HG02981 (cell line): ENCODE results near the gene SBNO2.
A peak's percentile ranks its signal among the peaks of the same experiment; 100 is the strongest.
"Not testable (repeated sequence)": the region's sequence is repeated elsewhere in the genome, so short reads cannot be mapped to it uniquely, and the experiment has no call there.

Experiments
- ATAC-seq: cut with Tn5 transposase; IDR thresholded peaks from one replicate; pipeline ENCODE4 v1.9.1; 2021; ENCODE audit warnings: mild to moderate bottlenecking, moderate library complexity; ENCODE audit not compliant: unreplicated experiment

SBNO2 gene

GRCh38 chr19:1139126-1139525 lies 34.9 kb downstream of the SBNO2 start:
- no peak for ATAC-seq

GRCh38 chr19:1138121-1138520 lies 35.9 kb downstream of the SBNO2 start:
- no peak for ATAC-seq

DNA sequence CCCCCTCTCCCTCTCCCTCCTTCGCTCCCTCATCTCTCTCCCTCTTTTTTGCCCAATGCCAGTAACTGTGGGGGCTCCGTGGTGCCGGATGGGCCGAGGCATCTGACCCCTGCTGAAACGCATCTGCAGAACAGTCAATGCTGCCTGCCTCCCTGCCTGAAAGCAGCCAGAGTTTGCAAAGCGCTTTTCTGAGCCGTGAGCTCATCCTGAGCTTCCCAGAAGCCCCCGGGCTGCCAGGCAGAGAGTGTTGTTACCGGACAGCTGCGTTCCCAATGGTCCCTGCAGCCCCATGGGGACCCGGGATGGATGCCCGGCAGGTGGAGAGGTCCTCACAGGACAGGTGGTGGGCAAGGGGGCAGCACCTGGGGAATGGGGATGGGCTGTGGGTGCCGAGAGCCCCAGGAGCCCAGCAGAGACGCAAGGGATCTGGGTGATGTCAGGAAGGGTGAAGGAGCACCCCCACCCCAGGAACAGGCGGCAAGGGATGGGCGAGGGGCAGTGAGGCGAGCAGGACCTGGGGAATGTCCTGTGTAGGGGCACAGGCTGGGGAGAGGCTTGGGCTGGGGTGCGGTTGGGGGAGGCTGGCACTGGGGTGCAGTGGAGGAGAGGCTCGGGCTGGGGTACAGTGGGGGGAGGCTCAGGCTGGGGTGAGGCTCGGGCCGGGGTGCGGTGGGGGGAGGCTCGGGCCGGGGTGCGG lies 37.3 kb downstream of the SBNO2 start:
- no peak for ATAC-seq

GRCh38 chr19:1136201-1136600 lies 37.9 kb downstream of the SBNO2 start:
- no peak for ATAC-seq

GRCh38 chr19:1135454-1135853 lies 38.6 kb downstream of the SBNO2 start:
- ATAC-seq, result no peak

GRCh38 chr19:1134431-1134830 lies 39.6 kb downstream of the SBNO2 start:
- ATAC-seq, result no peak

DNA sequence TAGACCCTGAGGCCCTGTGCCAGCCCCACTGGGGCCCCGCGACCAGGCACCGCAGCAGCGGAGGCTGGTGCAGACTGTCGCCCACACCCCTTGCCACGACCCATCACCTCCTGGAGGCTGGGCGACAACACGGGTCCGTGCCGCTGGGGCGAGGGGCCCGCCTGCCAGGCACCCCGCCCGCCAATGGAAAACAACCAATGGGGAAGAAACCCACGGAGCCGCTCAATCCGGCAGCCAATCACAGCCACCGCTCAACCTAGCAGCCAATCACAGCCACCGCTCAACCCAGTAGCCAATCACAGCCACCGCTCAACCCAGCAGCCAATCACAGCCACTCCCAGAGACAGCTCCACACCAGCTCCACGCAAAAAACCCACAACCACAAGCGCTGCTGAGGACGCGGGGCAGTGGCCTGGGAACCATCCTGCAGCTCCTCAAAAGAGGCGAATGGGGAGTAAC lies 40.6 kb downstream of the SBNO2 start:
- no peak for ATAC-seq

DNA sequence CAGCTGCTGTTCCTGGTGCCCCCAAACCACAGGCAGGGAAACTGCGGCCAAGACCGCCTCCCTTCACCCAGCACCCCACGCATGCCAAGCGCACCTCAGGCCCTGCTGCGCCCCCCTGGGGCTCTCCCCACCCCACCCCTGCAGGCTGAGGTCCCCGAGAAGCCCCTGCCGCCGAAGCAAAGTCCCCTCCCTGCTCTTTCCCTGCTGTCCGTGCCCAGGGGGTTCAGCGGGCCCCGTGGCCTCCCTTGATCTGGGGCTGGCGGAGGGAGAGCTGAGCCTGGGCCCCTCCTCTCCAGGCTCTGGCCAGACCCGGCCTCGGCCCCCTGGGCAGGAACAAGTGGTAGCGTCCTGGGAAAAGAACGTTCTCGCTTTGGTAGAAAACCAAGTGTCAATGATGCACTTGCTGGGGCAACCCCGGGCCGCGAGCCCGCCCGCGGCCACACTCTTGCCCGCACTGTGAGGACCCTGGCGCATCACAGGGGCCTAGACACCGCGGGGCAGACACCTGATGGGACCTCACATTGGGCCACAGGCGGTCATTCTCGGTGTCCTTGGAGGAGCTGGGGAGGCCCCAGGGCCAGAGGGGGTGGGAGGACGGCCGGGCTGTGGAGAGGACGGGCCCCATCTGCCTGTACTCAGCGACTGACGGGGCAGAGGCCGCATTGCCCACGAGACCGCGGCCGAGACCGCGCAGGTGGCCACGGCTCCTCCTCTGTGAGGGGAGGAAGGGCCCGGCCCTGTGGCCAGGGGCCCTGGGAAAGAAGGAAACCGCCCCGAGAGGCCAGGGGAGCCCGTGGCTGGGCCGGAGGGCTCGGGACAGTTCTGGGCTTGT lies 41.3 kb downstream of the SBNO2 start:
- peak; percentile 3 for ATAC-seq

DNA sequence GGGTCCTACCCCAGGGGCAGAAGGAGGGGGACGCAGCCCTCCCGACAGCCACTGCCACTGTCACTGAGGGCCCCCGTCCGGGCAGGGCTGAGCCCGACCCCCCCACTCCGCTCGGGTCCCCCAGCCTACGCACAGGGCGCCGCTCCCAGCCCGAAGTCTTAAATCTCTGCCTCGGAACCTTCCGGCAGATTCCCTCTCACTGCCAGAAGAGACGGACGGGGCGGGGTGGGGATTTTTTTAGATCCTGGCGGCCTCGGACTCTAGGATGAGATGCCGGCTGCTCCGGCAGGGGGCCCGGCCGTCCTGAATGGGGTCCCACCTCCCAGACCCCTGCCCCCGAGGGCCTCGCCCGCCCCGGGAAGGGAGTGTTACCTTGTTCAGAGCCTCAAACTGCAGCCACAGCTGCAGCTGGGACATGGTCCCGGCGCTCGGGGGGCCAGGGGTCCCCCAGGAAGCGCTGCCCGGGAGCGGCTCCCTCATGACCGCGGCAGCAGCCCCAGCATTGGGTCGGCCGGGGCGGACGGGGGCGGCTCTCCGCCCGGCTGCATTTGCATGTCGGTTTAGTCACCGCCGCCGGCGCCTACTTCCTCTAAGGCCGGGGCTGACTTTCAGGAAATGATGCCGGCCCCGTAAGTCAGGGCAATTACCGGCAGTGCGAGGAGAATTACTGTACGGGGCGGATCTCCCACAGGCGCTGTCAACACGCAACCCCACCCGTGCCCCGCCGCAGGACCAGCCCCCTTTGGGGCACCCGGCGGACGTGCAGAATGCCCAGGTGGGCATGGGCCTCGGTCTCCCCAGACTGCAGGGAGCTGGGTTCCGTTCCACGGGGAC lies 42.1 kb downstream of the SBNO2 start:
- ATAC-seq, result peak; percentile 53

- ATAC-seq, result no peak
Observed at GRCh38 chr19:1130771-1131717, 43.0 kb downstream of the SBNO2 start.

DNA sequence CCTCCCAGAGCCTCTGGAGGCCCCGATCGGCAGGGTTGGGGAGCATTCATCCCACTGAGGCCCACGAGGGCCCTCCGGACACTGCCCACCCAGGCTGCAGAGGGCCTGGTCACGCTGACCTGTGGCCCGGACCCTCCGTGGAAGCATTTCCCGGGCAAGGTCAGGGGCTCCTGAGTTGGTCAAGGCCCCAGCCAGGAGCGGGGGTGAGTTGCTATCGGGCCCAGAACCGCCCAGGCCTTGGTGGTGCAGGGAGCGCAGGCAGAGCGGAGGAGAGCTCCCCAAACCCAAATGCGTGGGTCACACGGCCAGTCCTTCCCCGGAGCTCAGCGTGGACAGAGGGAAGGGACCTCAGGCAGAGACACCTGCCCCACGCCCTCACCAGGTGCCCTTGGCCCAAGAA lies 44.5 kb downstream of the SBNO2 start:
- no peak for ATAC-seq

DNA sequence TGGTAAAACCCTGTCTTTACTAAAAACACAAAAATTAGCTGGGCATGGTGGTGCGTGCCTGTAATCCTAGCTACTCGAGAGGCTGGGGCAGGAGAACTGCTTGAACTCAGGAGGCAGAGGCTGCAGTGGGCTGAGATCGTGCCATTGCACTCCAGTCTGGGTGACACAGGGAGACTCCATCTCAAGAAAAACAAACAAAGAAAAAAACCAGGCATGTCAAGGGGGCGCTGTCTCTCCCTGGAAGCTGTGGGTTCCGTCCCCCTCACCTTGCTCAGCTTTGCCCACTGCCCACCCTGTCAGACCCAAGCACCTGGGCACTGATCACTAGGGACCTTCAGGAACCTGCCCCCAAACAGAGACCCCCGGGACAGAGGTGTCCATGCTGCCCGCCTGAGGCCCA lies 45.0 kb downstream of the SBNO2 start:
- ATAC-seq, result not testable (repeated sequence)

GRCh38 chr19:1128106-1128505 lies 46.0 kb downstream of the SBNO2 start:
- ATAC-seq, result no peak

DNA sequence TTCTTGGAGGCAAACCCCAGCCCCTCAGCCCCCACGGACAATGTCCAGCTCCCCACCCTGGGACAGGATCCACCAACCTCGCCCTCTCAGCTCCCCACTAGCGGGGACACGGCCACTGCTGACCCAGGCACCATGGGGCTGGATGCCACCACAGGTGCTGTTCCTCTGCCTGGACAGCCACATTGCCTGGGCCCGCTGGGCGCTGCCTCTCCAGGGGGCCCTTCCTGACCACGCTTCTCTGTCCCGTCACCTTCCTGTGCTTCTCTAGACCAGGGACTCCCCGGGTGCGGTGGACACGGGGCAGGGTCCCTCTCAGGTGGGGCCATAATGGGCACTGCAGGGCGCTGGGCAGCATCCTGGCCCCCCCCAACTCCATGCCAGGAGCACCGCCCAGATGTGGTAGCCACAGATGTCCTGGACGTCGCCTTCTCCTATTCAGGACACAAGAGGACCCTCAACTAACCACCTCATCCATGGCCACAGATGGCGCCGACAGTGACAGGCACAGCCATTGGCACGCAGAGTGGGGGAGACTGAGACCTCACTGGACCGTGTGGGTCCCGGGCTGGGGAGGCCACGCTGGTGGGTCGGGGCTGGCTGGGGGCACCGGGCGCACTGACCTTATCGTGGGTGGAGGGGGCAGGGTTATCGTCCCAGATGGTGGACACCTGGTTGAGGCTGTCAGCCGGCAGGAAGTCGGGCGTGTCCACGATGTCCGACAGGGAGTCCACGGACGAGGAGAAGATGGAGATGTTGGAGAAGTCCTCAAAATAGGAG lies 46.9 kb downstream of the SBNO2 start:
- ATAC-seq, result no peak

DNA sequence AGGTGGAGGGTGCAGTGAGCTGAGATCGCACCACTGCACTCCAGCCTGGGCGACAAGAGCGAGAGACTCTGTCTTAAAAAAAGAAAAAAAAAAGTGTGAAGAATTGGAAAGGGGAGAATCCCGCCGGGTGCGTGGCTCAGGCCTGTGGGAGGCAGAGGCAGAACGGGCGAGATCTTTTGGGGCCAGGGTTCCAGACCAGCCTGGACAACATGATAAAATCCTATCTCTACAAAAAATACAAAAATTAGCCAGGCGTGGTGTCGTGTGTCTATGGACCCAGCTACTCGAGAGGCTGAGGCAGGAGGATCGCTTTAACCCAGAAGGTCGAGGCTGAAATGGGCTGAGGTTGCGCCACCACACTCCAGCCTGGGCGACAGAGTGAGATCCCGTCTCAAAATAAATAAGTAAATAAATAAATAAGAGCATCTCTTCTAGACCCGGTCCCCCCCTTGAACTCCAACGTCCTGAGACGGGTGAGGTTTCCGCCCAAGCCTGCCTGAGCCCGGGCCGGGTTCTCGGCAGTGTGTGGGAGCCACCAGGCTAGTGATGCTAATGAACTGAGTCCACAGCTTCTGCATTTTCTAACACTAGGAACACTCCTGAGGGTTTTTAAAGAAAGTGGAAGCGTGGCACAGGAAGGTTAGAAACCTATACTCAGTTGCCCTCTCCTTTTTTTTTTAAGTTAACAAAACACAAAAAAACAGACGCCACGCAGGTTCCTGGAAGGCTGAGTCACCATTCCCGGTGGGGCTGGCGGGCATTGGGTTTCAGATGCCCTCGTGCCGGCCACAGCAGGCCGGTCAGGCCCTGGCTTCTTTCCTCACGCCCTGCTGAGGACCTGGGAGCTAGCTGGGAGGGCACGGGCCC lies 48.2 kb downstream of the SBNO2 start:
- ATAC-seq, result no peak

DNA sequence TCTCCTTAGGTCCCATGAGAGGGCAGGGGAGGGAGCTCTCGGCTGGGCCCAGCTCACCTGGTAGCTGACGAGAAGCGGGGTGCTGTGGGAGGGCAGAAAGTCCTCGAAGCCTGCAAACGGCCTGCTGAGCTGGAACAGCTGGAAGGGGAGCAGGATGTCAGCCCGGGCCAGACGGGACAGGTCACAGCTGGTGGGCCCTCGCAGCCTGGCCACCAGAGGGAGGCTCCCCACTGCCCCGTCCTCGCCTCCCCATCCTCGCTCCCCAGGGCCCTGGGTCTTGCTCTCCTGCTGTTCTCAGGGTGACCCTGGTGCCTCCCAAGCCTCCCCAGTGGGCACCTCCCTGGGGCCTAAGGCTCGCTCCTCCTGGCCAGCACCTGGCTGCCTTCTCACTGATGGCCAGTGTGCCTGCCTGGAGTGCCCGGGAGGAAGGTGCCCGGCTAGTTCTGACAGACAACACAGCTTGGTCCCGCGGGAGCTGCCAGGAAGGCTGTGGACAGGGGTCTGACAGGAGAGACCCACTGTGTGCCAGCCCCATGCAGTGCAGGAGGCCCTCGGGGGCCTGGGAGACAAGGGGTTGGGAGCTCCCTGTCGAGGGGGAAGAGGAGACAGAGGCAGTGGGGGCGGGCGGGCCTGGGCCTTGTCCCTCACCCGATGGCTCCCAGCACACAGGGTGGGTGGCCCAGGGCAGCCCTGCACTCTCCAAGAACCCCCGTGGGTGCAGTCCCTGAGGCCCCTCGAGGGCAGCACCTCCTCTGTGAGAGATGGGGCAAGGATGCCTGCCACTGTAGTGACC lies 50.0 kb downstream of the SBNO2 start:
- ATAC-seq, result no peak

- no peak for ATAC-seq
Observed at GRCh38 chr19:1123381-1123780, 50.7 kb downstream of the SBNO2 start.

GRCh38 chr19:1122972-1123363 lies 51.1 kb downstream of the SBNO2 start:
- ATAC-seq, result no peak
